Measurements from ENCODE around the gene GRIN2B.

GRCh38 chr12:13978876-13979275, 2.5 kb downstream of the GRIN2B start:
- no peak for TF ChIP-seq POLR2A (IDR thresholded peaks at IDR 0.05; ENCODE audit: low read length)
- no peak for TF ChIP-seq GATA1 (IDR thresholded peaks at IDR 0.05; ENCODE audit: low read depth, low read length)

Data from erythroblast (primary cell).